ENCODE results near the gene DHX30. TPM values are rescaled to one million over a fixed set of nuclear protein-coding genes. Genes with fewer than 3 reads are reported as not detected.
"Not testable (repeated sequence)": the region's sequence is repeated elsewhere in the genome, so short reads cannot be mapped to it uniquely, and the experiment has no call there.

DHX30 gene
- total and polyA plus RNA-seq, 9 donors: 19.5 to 66.8 (median 55.1) TPM

GRCh38 chr3:47877719-47878118, 74.8 kb downstream of the DHX30 start:
- no peaks in the 10 kb centered on the region for H3K36me3 ChIP-seq
- no peaks in the 10 kb centered on the region for H3K9me3 ChIP-seq
- H3K4me1 ChIP-seq (ENCODE audit: insufficient read depth): no peaks in the 10 kb centered on the region
- H3K27me3 ChIP-seq: no peaks in the 10 kb centered on the region
- no peak overlapping the region for H3K4me3 ChIP-seq
- no peak for DNase-seq
- no peak overlapping the region for H3K27ac ChIP-seq
- TF ChIP-seq EP300 (IDR thresholded peaks at IDR 0.05) (no peak), POLR2A (IDR thresholded peaks at IDR 0.05) (no peak), CTCF (IDR thresholded peaks at IDR 0.05) (no peak)
- intact Hi-C loops (cut with DNase I): no loop called here

- intact Hi-C loops (cut with DNase I): no loop called here
- Histone ChIP-seq H3K27ac (no peak overlapping the region), H3K36me3 (no peaks in the 10 kb centered on the region), H3K27me3 (no peaks in the 10 kb centered on the region), H3K4me3 (no peak overlapping the region), H3K4me1 (ENCODE audit: insufficient read depth) (no peaks in the 10 kb centered on the region), H3K9me3 (no peaks in the 10 kb centered on the region)
- TF ChIP-seq POLR2A (IDR thresholded peaks at IDR 0.05) (no peak), CTCF (IDR thresholded peaks at IDR 0.05) (no peak), EP300 (IDR thresholded peaks at IDR 0.05) (no peak)
- 93 to 97% (median 96%) methylated on average over 2 of the region's 2 CpGs for WGBS, 3 donors
- no peak for DNase-seq
Measured at GRCh38 chr3:47882338-47882737, 79.4 kb downstream of the DHX30 start.

GRCh38 chr3:47884603-47885002, 81.7 kb downstream of the DHX30 start:
- Histone ChIP-seq H3K4me3 (no peak overlapping the region), H3K9me3 (no peaks in the 10 kb centered on the region), H3K27ac (no peak overlapping the region), H3K36me3 (no peaks in the 10 kb centered on the region), H3K27me3 (no peaks in the 10 kb centered on the region), H3K4me1 (ENCODE audit: insufficient read depth) (peaks cover 4% of the 10 kb centered on the region)
- 87 to 94% (median 91%) methylated on average over 3 of the region's 3 CpGs for WGBS, 3 donors
- intact Hi-C loops (cut with DNase I): no loop called here
- no peak for DNase-seq
- TF ChIP-seq CTCF (IDR thresholded peaks at IDR 0.05) (no peak), EP300 (IDR thresholded peaks at IDR 0.05) (no peak), POLR2A (IDR thresholded peaks at IDR 0.05) (no peak)

- no peaks in the 10 kb centered on the region for H3K9me3 ChIP-seq
- intact Hi-C loops (cut with DNase I): no loop called here
- 95 to 100% (median 98%) methylated on average over 1 of the region's 1 CpG for WGBS, 3 donors
Measured at GRCh38 chr3:47885168-47885567, 82.2 kb downstream of the DHX30 start.

GRCh38 chr3:47887991-47888390, 85.1 kb downstream of the DHX30 start:
- intact Hi-C loops (cut with DNase I): not testable (repeated sequence)
- WGBS, 3 donors: 91 to 94% (median 92%) methylated on average over 9 of the region's 9 CpGs

More at GRCh38 chr3:47885168-47885567, 82.2 kb downstream of the DHX30 start:
- TF ChIP-seq CTCF (IDR thresholded peaks at IDR 0.05) (no peak), POLR2A (IDR thresholded peaks at IDR 0.05) (no peak), EP300 (IDR thresholded peaks at IDR 0.05) (no peak)
- Histone ChIP-seq H3K4me1 (ENCODE audit: insufficient read depth) (peaks cover 4% of the 10 kb centered on the region), H3K36me3 (no peaks in the 10 kb centered on the region), H3K27me3 (no peaks in the 10 kb centered on the region), H3K4me3 (no peak overlapping the region), H3K27ac (no peak overlapping the region)
- DNase-seq: no peak

More at GRCh38 chr3:47887991-47888390, 85.1 kb downstream of the DHX30 start:
- peaks cover 15% of the 10 kb centered on the region for H3K4me1 ChIP-seq (ENCODE audit: insufficient read depth)
- not testable (repeated sequence) for DNase-seq, H3K36me3 ChIP-seq, H3K27ac ChIP-seq, H3K4me3 ChIP-seq, H3K27me3 ChIP-seq, H3K9me3 ChIP-seq

Data from ovary (tissue), 9 donors.